Stimulated activated effector memory CD8-positive, alpha-beta T cell treated with anti-CD3 and anti-CD28 coated beads, Interleukin-12 subunit alpha, Interleukin-12 subunit beta, amount 100 ng/mL, for 72 hours (primary cell): ENCODE data around the gene XPNPEP3.
A peak's percentile ranks its signal among the peaks of the same experiment; 100 is the strongest.
"Not testable (repeated sequence)": the region's sequence is repeated elsewhere in the genome, so short reads cannot be mapped to it uniquely, and the experiment has no call there.

Experiments used
- ATAC-seq: fragments of 150-1000 bp; cut with Tn5 transposase; 2 replicates; pipeline ENCODE4 v1.10.0; 2021
- DNase-seq, 2 donors: peaks; one replicate each; pipeline ENCODE4 v3.0.0; 2021 to 2022; ENCODE audit warnings: low spot score in 2 of 2
- H3K27ac Mint-ChIP-seq: one replicate; pipeline ENCODE4 v1.8.0; 2022; ENCODE audit warnings: mild to moderate bottlenecking, mixed read lengths
- H3K36me3 Mint-ChIP-seq: one replicate; pipeline ENCODE4 v1.8.0; 2022; ENCODE audit warnings: mild to moderate bottlenecking, mixed read lengths
- H3K4me1 Mint-ChIP-seq: one replicate; pipeline ENCODE4 v1.8.0; 2022; ENCODE audit warnings: mixed read lengths
- H3K4me3 Mint-ChIP-seq: one replicate; pipeline ENCODE4 v1.8.0; 2022; ENCODE audit warnings: mild to moderate bottlenecking, mixed read lengths
- H3K9me3 Mint-ChIP-seq: one replicate; pipeline ENCODE4 v1.8.0; 2022; ENCODE audit warnings: mixed read lengths

XPNPEP3 gene

DNA sequence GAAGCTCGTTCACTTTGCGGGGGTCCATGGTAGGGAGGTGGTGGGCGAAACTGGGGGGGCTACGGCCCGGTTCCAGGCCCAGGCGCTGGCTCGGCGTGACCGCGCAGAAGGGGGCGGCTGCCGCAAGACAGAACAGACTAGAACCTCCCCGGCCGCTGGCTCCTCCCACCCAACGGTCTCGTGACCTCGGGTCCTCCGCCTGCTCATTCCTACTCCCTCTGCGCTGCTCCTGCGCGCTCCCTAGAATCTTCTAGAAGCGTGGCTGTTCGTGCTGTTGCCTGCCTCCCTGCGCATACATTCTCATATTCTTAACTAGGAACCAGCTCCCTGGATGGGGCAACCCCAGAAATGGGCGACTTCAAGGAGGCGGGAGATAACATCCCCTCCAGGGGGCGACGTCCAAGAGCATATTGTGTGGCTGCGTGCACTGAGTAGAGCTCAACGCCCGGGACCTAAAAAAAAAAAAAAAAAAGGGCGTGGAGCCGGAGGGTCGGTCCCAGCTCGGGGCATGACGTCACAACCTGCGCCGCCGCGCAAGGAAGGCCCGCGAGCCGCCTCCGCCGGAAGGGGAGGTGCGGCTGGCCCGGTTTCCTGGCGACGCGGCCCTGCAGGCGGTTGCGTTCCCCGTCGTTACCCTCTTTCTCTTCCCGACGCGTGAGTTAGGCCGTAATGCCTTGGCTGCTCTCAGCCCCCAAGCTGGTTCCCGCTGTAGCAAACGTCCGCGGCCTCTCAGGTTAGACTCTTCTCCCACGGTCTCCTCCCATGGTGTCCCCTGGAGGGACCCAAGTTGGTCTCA, at the start of gene XPNPEP3, which contains the start of gene ST13:
XPNPEP3 (plus strand) TSS at position 636 of the 796 bp plus-strand sequence; CDS start at position 670, 34 bp downstream.
ST13 (minus strand) TSS at position 127 of the 796 bp plus-strand sequence; CDS start at position 28, 99 bp downstream.
- no peaks in the 10 kb centered on the region for H3K9me3 Mint-ChIP-seq
- peaks cover 28% of the 10 kb centered on the region for H3K4me1 Mint-ChIP-seq
- H3K36me3 Mint-ChIP-seq: peaks cover 69% of the 10 kb centered on the region
- peak within 1 kb of the TSS; percentile 100 for H3K27ac Mint-ChIP-seq
- DNase-seq (peak; percentile 98), ATAC-seq (peak; percentile 95)
- H3K4me3 Mint-ChIP-seq: peak within 1 kb of the TSS; percentile 97

DNA sequence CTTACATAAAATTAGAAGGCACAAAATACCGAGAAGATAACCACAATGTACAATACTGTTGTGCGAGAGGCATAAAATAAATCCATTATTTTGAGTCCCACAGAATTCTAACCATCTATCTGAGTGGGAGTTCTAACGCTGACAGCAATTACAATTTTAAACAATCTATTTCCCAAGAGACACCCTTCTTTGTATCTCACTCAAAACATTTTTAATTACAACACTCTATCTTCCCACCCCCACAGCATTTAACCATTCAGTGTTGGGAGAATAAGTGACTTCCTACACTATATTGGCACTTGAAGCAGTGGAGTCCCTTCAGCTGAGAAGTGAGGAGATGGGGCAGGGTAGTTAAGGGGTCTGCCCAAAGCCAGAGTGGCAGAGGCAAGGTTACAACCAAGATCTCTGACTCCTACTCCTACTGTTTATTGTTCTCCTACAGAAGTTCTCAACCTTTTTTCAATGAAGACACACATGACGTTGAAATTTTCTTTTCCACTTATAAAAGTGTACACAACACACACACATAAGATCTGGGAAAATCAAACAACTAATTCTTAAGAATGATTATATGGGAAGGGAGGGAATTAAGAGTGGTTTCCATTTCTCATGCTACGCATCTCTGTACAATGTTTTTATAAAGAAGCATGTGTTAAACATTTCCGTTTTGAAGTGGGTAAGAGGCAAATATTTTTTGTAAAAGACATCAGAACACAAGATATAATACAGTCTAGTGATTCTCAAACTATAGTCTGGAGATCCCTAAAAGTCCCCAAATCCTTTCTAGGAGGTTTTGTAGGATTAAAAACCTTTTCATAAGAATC, 48.7 kb upstream of the XPNPEP3 start:
- Mint-ChIP-seq H3K4me1 (peaks cover 11% of the 10 kb centered on the region), H3K4me3 (no peak overlapping the region), H3K27ac (peak overlapping the region; percentile 52), H3K9me3 (no peaks in the 10 kb centered on the region), H3K36me3 (peaks cover 23% of the 10 kb centered on the region)
- no peak for ATAC-seq
- DNase-seq: no peak

DNA sequence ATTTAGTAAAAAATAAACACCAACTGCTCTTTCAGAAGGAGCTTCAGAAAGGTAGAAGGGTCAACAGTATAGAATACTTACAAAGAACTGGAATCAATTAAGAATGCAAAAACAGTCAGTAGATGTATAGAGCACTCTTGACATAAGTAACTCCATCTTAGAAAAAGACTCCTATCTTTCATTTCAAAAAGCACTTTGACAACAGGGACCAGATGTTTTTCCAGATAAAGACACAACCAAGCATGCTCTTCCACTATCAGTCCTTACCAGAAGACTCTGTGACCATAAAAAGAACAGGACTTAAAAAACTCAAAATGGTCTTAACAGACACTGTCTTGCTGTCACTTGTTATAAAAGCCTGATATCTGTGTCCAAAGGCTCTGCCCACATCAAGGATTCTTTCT, 43.0 kb upstream of the XPNPEP3 start:
- Mint-ChIP-seq H3K27ac (no peak overlapping the region), H3K4me1 (peaks cover 26% of the 10 kb centered on the region)
- ATAC-seq: no peak

DNA sequence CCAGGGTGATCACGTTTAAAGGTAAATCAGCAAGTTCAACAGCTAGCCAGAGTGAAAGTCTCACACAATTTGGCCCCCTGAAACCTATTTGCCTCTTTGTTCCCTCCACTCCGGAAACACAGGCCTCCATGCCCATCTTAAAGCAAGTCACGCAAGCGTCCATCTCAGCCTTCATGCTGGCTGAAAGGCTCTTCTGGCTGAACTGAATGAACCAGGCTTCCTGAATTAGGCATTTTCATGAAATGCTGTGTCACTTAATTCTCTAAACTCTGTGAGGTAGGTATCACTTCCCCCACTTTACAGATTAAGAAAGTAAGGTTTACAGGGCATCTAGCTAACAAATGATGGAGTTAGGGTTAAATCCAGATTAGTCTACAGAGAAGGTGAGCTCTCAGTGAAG, 39.2 kb upstream of the XPNPEP3 start:
- ATAC-seq: no peak

More for the DNA sequence above, 43.0 kb upstream of the XPNPEP3 start:
- Mint-ChIP-seq H3K4me3 (no peak overlapping the region), H3K9me3 (no peaks in the 10 kb centered on the region), H3K36me3 (peaks cover 32% of the 10 kb centered on the region)
- no peak for DNase-seq

DNA sequence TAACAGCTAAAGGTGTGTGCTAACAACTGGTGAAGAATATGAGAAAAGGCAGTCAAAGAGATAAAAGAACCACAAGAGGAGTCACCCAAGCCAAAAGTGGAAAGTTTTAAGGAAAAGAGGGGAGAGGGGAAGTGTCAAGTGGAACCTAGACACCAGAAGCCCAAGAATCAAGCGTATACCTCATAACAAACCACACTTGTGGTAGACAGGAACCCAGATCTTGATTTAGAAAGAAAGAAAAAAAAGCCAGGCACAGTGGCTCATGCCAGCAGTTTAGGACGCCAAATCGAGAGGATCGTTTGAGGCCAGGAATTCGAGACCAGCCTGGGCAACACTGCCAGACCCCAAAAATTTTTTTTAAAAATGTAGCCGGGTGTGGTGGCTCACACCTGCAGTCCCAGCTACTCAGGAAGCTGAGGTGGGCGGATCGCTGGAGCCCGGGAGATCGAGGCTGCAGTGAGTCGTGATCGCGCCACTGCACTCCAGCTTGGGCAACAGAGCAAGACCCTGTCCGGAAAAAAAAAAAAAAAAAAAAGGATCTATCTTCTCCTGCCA, 38.7 kb upstream of the XPNPEP3 start:
- Mint-ChIP-seq H3K4me1 (peaks cover 33% of the 10 kb centered on the region), H3K4me3 (peak overlapping the region; percentile 96), H3K27ac (peak overlapping the region; percentile 95), H3K9me3 (no peaks in the 10 kb centered on the region), H3K36me3 (peaks cover 22% of the 10 kb centered on the region)
- ATAC-seq (no peak), DNase-seq (peak in 1 of 2 donors; percentile 51)

More for the DNA sequence above, 39.2 kb upstream of the XPNPEP3 start:
- Mint-ChIP-seq H3K4me3 (peak overlapping the region; percentile 96), H3K4me1 (peaks cover 33% of the 10 kb centered on the region), H3K9me3 (no peaks in the 10 kb centered on the region), H3K36me3 (peaks cover 23% of the 10 kb centered on the region), H3K27ac (peak overlapping the region; percentile 95)
- DNase-seq: no peak

DNA sequence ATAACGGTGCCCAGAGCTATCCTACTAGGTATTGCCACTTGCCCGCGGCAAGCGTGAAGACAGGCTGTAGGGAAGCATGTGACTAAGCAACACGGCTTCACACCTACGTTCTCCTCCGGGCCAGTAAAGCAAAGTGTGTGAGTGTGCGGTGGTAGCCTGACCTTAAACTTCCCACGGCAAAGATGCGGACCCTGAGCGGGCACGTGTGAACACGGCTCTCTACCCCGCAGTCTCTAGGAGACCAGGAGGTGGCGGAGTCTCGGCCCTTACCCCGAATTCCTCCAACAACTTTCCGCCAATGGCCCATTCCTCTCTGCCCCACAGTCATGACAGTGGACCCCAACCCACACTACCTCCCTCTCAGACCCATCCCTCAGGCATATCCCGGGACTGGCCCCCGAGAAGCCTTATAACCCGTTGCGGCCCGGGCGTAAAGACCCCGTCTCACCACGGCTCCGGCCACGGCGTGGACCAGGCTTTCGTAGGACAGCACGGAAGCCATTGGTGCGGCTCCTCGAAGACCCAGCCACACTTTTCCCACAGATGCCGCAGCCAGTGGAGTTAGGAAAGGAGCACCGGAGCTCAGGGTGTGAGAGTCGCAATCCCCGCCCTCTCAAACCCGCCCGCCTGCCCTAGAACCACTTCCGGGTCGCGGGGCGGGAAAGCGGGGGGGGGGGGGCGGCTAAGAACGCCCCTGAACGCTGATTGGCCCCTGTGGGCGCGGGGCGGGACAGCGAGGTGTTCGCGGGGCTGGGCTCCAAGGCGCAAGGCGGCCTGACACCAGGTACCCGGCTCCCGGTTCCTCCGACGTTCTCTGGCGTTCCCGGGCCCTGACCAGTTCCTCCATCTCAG, 38.0 kb upstream of the XPNPEP3 start, which contains the start of gene SLC25A17:
SLC25A17 (minus strand) TSS at position 600 of the 852 bp plus-strand sequence; CDS start at position 502, 98 bp downstream.
- ATAC-seq (peak; percentile 95), DNase-seq (peak; percentile 73 to 88)
- Mint-ChIP-seq H3K4me3 (peak within 1 kb of the TSS; percentile 96), H3K27ac (peak within 1 kb of the TSS; percentile 95), H3K36me3 (peaks cover 26% of the 10 kb centered on the region), H3K9me3 (no peaks in the 10 kb centered on the region), H3K4me1 (peaks cover 33% of the 10 kb centered on the region)

DNA sequence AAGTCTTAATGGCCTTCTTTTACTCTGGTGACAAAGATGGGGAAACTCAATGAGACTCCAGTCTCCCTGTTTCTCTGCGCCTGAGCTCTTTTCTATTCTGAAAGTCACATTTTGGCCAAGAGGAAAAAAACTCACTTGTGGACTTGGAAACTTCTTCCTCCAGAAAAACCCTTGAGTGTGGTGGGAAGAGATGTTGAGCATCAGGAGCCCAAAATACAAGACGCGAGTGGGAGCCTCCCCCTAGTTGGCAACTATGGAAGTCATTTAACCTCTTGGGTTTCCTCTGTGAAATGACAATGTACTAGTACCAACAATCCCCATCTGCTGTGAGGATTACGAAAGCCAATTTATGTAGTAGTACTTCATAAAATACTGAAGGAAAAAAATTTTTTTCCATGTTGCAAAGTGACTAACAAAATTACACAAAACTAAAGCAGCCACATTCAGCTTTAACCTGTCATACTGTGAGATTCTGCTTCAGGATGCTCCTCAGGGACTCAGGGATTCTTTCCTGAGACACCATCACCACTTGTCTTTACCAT, 37.3 kb upstream of the XPNPEP3 start:
- DNase-seq (no peak), ATAC-seq (no peak)
- peak overlapping the region; percentile 96 for H3K4me3 Mint-ChIP-seq
- peaks cover 33% of the 10 kb centered on the region for H3K4me1 Mint-ChIP-seq
- no peaks in the 10 kb centered on the region for H3K9me3 Mint-ChIP-seq
- H3K36me3 Mint-ChIP-seq: peaks cover 33% of the 10 kb centered on the region
- H3K27ac Mint-ChIP-seq: peak overlapping the region; percentile 95

DNA sequence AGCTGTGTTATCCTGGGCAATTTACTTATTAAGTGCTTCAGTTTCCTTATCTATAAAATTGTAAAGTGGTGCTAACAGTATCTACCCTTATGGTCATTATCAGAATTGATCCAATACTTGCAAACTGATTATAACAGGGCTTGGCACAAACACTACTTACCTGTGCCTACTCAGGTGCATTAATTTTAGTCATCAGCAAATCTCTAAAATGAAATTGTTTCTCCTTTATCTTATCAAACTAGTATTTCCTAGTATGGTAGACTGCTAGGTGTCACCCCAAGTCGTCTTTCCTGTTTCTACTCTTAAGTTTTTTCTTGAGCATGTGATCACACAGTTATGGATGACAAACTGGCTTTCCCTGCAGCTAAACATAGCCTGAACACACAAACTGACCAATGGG, 33.5 kb upstream of the XPNPEP3 start:
- Mint-ChIP-seq H3K9me3 (no peaks in the 10 kb centered on the region), H3K4me3 (no peak overlapping the region), H3K4me1 (peaks cover 11% of the 10 kb centered on the region), H3K36me3 (peaks cover 56% of the 10 kb centered on the region), H3K27ac (no peak overlapping the region)
- ATAC-seq: no peak
- DNase-seq: no peak

DNA sequence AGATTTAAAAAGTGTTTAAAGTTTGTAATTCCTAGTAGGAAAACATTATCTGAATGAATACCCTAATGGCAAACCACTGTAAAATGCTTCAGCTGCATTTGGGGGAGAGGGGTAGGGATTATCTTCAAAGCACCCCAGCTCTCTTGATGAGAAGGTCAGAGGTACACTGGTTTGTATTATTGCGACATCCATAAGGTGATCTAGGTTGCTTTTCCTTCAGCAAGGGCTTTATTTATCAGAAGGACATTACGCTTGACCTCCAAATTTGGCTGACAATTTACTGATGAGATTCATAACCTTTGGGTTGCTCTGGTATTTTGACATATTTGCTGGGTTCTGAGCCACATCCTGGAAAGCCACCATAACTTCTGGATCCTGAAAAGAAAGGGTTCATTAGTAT, 30.7 kb upstream of the XPNPEP3 start:
- DNase-seq, H3K4me3 Mint-ChIP-seq, H3K9me3 Mint-ChIP-seq, ATAC-seq, H3K27ac Mint-ChIP-seq, H3K4me1 Mint-ChIP-seq: not testable (repeated sequence)
- peaks cover 84% of the 10 kb centered on the region for H3K36me3 Mint-ChIP-seq

DNA sequence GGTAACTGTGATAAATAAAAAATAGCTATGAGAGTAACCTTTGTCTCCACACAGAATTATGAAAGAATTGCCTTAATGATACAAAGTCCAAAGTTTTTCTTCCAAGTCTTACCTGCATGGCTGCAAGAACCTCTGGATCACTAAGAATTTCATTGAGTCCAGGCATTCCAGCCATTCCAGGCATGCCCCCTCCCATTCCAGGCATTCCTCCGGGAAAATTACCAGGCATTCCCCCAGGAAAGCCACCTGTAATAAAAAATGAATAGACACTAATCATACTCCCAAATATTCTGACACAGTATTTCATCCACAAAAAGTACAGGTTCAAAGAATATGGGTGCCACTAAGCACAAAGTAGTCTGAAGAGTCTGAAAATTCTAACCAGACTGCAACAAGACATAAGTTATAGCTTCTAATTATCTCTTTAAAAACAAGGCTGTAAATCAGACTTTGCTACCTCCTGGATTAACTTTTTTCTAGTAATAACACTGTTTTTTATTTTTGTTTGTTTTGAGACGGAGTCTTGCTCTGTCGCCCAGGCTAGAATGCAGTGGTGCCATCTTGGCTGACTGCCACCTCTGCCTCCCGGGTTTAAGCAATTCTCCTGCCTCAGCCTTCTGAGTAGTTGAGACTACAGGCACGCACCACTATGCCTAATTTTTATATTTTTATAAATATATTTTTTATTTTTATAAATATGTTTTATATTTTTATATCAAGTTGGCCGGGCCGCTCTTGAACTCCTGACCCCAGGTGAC, 29.8 kb upstream of the XPNPEP3 start:
- Mint-ChIP-seq H3K36me3 (peaks cover 93% of the 10 kb centered on the region), H3K4me1 (no peaks in the 10 kb centered on the region), H3K4me3 (no peak overlapping the region), H3K27ac (no peak overlapping the region), H3K9me3 (no peaks in the 10 kb centered on the region)
- ATAC-seq (no peak), DNase-seq (no peak)

DNA sequence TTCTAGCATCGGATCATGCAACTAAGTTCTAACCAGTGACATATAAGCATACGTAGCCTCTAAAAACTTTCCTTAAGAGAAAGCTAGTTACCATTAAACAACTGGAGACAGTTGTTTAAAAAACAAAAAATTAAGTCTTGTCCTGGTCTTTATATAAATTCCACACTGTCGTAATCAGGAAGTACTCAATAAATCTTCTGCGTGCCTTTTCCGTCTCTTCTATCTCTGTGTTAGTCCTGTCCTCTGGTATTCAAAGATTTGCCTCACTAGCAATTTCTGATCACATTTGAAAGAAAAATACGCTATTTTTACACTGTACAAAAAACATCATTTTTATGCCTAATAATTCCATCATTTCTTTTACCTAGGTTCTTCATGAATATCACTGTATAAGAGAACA, 27.8 kb upstream of the XPNPEP3 start:
- H3K9me3 Mint-ChIP-seq: no peaks in the 10 kb centered on the region
- no peak overlapping the region for H3K27ac Mint-ChIP-seq
- H3K4me3 Mint-ChIP-seq: no peak overlapping the region
- peaks cover 100% of the 10 kb centered on the region for H3K36me3 Mint-ChIP-seq
- H3K4me1 Mint-ChIP-seq: no peaks in the 10 kb centered on the region
- DNase-seq: no peak
- no peak for ATAC-seq

DNA sequence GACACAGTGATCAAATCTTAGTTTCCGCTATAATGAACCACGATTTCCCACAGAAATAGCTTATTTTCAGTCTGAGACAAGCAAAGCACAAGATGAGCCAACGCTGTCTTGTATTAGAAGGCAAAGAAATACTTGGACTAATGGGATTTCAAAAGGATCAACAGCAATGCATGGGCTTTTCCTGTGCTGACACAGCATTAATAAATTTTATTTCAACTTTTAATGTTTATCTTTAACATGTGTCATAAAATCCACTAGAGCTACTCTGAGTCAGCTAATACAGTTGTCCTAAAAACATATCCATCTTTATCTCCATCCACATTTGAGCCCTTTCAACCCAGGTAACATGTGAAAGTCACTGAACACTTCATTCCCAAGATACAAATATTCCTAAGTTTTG, 22.3 kb upstream of the XPNPEP3 start:
- Mint-ChIP-seq H3K4me1 (no peaks in the 10 kb centered on the region), H3K4me3 (no peak overlapping the region), H3K9me3 (no peaks in the 10 kb centered on the region), H3K36me3 (peaks cover 100% of the 10 kb centered on the region), H3K27ac (no peak overlapping the region)
- no peak for DNase-seq
- ATAC-seq: no peak

DNA sequence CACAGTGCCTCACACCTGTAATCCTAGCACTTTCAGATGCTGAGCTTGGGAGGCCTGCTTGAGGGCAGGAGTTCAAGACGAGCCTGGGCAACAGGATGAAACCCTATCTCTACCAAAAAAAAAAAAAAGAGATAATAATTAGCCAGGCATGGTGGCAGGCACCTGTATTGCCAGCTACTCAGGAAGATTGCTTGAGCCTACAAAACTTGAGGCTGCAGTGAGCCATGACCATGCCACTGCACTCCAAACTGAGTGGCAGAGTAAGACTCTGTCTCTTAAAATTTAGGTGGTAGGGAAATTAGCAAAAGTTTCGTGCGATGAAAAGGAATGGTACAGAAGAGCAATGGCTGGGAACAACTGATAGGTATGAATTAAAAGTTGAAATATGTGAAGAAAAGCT, 18.5 kb upstream of the XPNPEP3 start:
- peaks cover 16% of the 10 kb centered on the region for H3K4me1 Mint-ChIP-seq
- ATAC-seq (no peak), DNase-seq (no peak)
- H3K4me3 Mint-ChIP-seq: no peak overlapping the region
- peaks cover 100% of the 10 kb centered on the region for H3K36me3 Mint-ChIP-seq
- H3K27ac Mint-ChIP-seq: no peak overlapping the region
- H3K9me3 Mint-ChIP-seq: no peaks in the 10 kb centered on the region

DNA sequence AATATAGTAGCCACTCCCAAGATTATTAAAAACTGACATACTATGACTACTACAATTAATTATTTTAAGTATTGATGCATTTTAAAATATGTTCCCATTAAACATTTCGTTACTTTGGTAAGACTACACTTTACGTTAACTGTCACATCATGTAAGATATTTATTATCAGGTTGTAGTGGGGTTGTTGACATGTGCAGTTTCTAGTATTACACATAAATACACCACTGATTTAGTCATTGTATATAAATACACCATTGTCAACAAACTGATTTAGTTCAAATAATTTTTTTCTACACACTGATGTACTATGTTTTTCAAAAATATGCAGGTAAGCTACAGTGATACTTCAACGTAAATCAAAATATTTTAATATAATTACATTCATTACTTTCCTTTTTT, 12.0 kb upstream of the XPNPEP3 start:
- H3K27ac Mint-ChIP-seq: no peak overlapping the region
- no peak for ATAC-seq
- H3K4me3 Mint-ChIP-seq: no peak overlapping the region
- peaks cover 17% of the 10 kb centered on the region for H3K4me1 Mint-ChIP-seq
- H3K36me3 Mint-ChIP-seq: peaks cover 100% of the 10 kb centered on the region
- no peak for DNase-seq
- no peaks in the 10 kb centered on the region for H3K9me3 Mint-ChIP-seq
